Measurements from ENCODE around the gene VSTM2B. TPM values are rescaled to one million over a fixed set of nuclear protein-coding genes. Genes with fewer than 3 reads are reported as not detected.

Gene VSTM2B
- not detected for total RNA-seq

- peaks cover 73 to 86% (median 84%) of the 10 kb centered on the region in 3 donors for H3K27me3 ChIP-seq (ENCODE audit: control insufficient read depth in 3 of 3, insufficient read depth in 3 of 3, low read length in 3 of 3)
Measured at GRCh38 chr19:29525901-29526729, at the start of gene VSTM2B. VSTM2B (plus strand) TSS chr19:29525994; CDS start chr19:29526584, 590 bp downstream.

GRCh38 chr19:29476528-29476927, 49.3 kb upstream of the VSTM2B start:
- peaks cover 0 to 8% (median 5%) of the 10 kb centered on the region in 3 donors for H3K27me3 ChIP-seq (ENCODE audit: control insufficient read depth in 3 of 3, insufficient read depth in 3 of 3, low read length in 3 of 3)

More at GRCh38 chr19:29525901-29526729, at the start of gene VSTM2B:
- Histone ChIP-seq H3K4me3 (ENCODE audit: low read length in 3 of 3) (no peak within 1 kb of the TSS), H3K9ac (ENCODE audit: low read depth in 1 of 3, low read length in 3 of 3) (no peak within 1 kb of the TSS), H3K4me1 (ENCODE audit: control insufficient read depth in 3 of 3, insufficient read depth in 3 of 3, low read length in 3 of 3) (peaks cover 0 to 27% (median 20%) of the 10 kb centered on the region in 3 donors), H3K36me3 (ENCODE audit: control insufficient read depth in 3 of 3, insufficient read depth in 3 of 3, low read length in 3 of 3) (no peaks in the 10 kb centered on the region), H3K9me3 (ENCODE audit: control insufficient read depth in 3 of 3, low read length in 3 of 3) (no peaks in the 10 kb centered on the region), H3K27ac (ENCODE audit: low read depth, low read length) (no peak within 1 kb of the TSS)

GRCh38 chr19:29477831-29478577, 47.8 kb upstream of the VSTM2B start:
- H3K4me1 ChIP-seq (ENCODE audit: control insufficient read depth in 3 of 3, insufficient read depth in 3 of 3, low read length in 3 of 3) = no peaks in the 10 kb centered on the region
- H3K27me3 ChIP-seq (ENCODE audit: control insufficient read depth in 3 of 3, insufficient read depth in 3 of 3, low read length in 3 of 3) = peaks cover 0 to 8% (median 5%) of the 10 kb centered on the region in 3 donors
- H3K27ac ChIP-seq (ENCODE audit: low read depth, low read length) = no peak overlapping the region
- peaks cover 0 to 6% (median 2%) of the 10 kb centered on the region in 3 donors for H3K9me3 ChIP-seq (ENCODE audit: control insufficient read depth in 3 of 3, low read length in 3 of 3)
- no peak overlapping the region for H3K4me3 ChIP-seq (ENCODE audit: low read length in 3 of 3)
- H3K36me3 ChIP-seq (ENCODE audit: control insufficient read depth in 3 of 3, insufficient read depth in 3 of 3, low read length in 3 of 3) = no peaks in the 10 kb centered on the region
- no peak overlapping the region for H3K9ac ChIP-seq (ENCODE audit: low read depth in 1 of 3, low read length in 3 of 3)

More at GRCh38 chr19:29476528-29476927, 49.3 kb upstream of the VSTM2B start:
- H3K27ac ChIP-seq (ENCODE audit: low read depth, low read length) = no peak overlapping the region
- no peak overlapping the region for H3K9ac ChIP-seq (ENCODE audit: low read depth in 1 of 3, low read length in 3 of 3)
- H3K4me3 ChIP-seq (ENCODE audit: low read length in 3 of 3) = no peak overlapping the region
- peaks cover 0 to 6% (median 2%) of the 10 kb centered on the region in 3 donors for H3K9me3 ChIP-seq (ENCODE audit: control insufficient read depth in 3 of 3, low read length in 3 of 3)
- no peaks in the 10 kb centered on the region for H3K36me3 ChIP-seq (ENCODE audit: control insufficient read depth in 3 of 3, insufficient read depth in 3 of 3, low read length in 3 of 3)
- H3K4me1 ChIP-seq (ENCODE audit: control insufficient read depth in 3 of 3, insufficient read depth in 3 of 3, low read length in 3 of 3) = no peaks in the 10 kb centered on the region

- H3K27me3 ChIP-seq (ENCODE audit: control insufficient read depth in 3 of 3, insufficient read depth in 3 of 3, low read length in 3 of 3) = peaks cover 0 to 8% (median 5%) of the 10 kb centered on the region in 3 donors
- H3K9me3 ChIP-seq (ENCODE audit: control insufficient read depth in 3 of 3, low read length in 3 of 3) = peaks cover 0 to 6% (median 2%) of the 10 kb centered on the region in 3 donors
- H3K4me1 ChIP-seq (ENCODE audit: control insufficient read depth in 3 of 3, insufficient read depth in 3 of 3, low read length in 3 of 3) = no peaks in the 10 kb centered on the region
- H3K27ac ChIP-seq (ENCODE audit: low read depth, low read length) = no peak overlapping the region
- no peak overlapping the region for H3K9ac ChIP-seq (ENCODE audit: low read depth in 1 of 3, low read length in 3 of 3)
- no peaks in the 10 kb centered on the region for H3K36me3 ChIP-seq (ENCODE audit: control insufficient read depth in 3 of 3, insufficient read depth in 3 of 3, low read length in 3 of 3)
- H3K4me3 ChIP-seq (ENCODE audit: low read length in 3 of 3) = no peak overlapping the region
Measured at GRCh38 chr19:29478578-29479565, 46.9 kb upstream of the VSTM2B start.

- Histone ChIP-seq H3K27ac (ENCODE audit: low read depth, low read length) (no peak overlapping the region), H3K9me3 (ENCODE audit: control insufficient read depth in 3 of 3, low read length in 3 of 3) (peaks cover 0 to 6% (median 2%) of the 10 kb centered on the region in 3 donors), H3K4me1 (ENCODE audit: control insufficient read depth in 3 of 3, insufficient read depth in 3 of 3, low read length in 3 of 3) (no peaks in the 10 kb centered on the region), H3K4me3 (ENCODE audit: low read length in 3 of 3) (no peak overlapping the region), H3K9ac (ENCODE audit: low read depth in 1 of 3, low read length in 3 of 3) (no peak overlapping the region), H3K27me3 (ENCODE audit: control insufficient read depth in 3 of 3, insufficient read depth in 3 of 3, low read length in 3 of 3) (peaks cover 0 to 14% (median 6%) of the 10 kb centered on the region in 3 donors), H3K36me3 (ENCODE audit: control insufficient read depth in 3 of 3, insufficient read depth in 3 of 3, low read length in 3 of 3) (no peaks in the 10 kb centered on the region)
Measured at GRCh38 chr19:29479941-29480340, 45.9 kb upstream of the VSTM2B start.

- H3K36me3 ChIP-seq (ENCODE audit: control insufficient read depth in 3 of 3, insufficient read depth in 3 of 3, low read length in 3 of 3) = no peaks in the 10 kb centered on the region
- peaks cover 0 to 6% (median 2%) of the 10 kb centered on the region in 3 donors for H3K9me3 ChIP-seq (ENCODE audit: control insufficient read depth in 3 of 3, low read length in 3 of 3)
- H3K4me1 ChIP-seq (ENCODE audit: control insufficient read depth in 3 of 3, insufficient read depth in 3 of 3, low read length in 3 of 3) = no peaks in the 10 kb centered on the region
- H3K27ac ChIP-seq (ENCODE audit: low read depth, low read length) = no peak overlapping the region
- no peak overlapping the region for H3K9ac ChIP-seq (ENCODE audit: low read depth in 1 of 3, low read length in 3 of 3)
- H3K27me3 ChIP-seq (ENCODE audit: control insufficient read depth in 3 of 3, insufficient read depth in 3 of 3, low read length in 3 of 3) = peaks cover 0 to 20% (median 9%) of the 10 kb centered on the region in 3 donors
- H3K4me3 ChIP-seq (ENCODE audit: low read length in 3 of 3) = no peak overlapping the region
Measured at GRCh38 chr19:29480507-29480906, 45.3 kb upstream of the VSTM2B start.

GRCh38 chr19:29482855-29483640, 42.7 kb upstream of the VSTM2B start:
- no peak overlapping the region for H3K27ac ChIP-seq (ENCODE audit: low read depth, low read length)
- H3K4me1 ChIP-seq (ENCODE audit: control insufficient read depth in 3 of 3, insufficient read depth in 3 of 3, low read length in 3 of 3) = no peaks in the 10 kb centered on the region
- H3K4me3 ChIP-seq (ENCODE audit: low read length in 3 of 3) = no peak overlapping the region
- no peaks in the 10 kb centered on the region for H3K36me3 ChIP-seq (ENCODE audit: control insufficient read depth in 3 of 3, insufficient read depth in 3 of 3, low read length in 3 of 3)
- H3K9ac ChIP-seq (ENCODE audit: low read depth in 1 of 3, low read length in 3 of 3) = no peak overlapping the region
- H3K27me3 ChIP-seq (ENCODE audit: control insufficient read depth in 3 of 3, insufficient read depth in 3 of 3, low read length in 3 of 3) = peaks cover 0 to 14% (median 8%) of the 10 kb centered on the region in 3 donors
- peaks cover 0 to 6% (median 2%) of the 10 kb centered on the region in 3 donors for H3K9me3 ChIP-seq (ENCODE audit: control insufficient read depth in 3 of 3, low read length in 3 of 3)

GRCh38 chr19:29483641-29483920, 42.2 kb upstream of the VSTM2B start:
- no peaks in the 10 kb centered on the region for H3K4me1 ChIP-seq (ENCODE audit: control insufficient read depth in 3 of 3, insufficient read depth in 3 of 3, low read length in 3 of 3)
- H3K27ac ChIP-seq (ENCODE audit: low read depth, low read length) = no peak overlapping the region
- no peak overlapping the region for H3K9ac ChIP-seq (ENCODE audit: low read depth in 1 of 3, low read length in 3 of 3)
- peaks cover 0 to 14% (median 7%) of the 10 kb centered on the region in 3 donors for H3K27me3 ChIP-seq (ENCODE audit: control insufficient read depth in 3 of 3, insufficient read depth in 3 of 3, low read length in 3 of 3)
- H3K36me3 ChIP-seq (ENCODE audit: control insufficient read depth in 3 of 3, insufficient read depth in 3 of 3, low read length in 3 of 3) = no peaks in the 10 kb centered on the region
- peaks cover 0 to 6% (median 2%) of the 10 kb centered on the region in 3 donors for H3K9me3 ChIP-seq (ENCODE audit: control insufficient read depth in 3 of 3, low read length in 3 of 3)
- H3K4me3 ChIP-seq (ENCODE audit: low read length in 3 of 3) = no peak overlapping the region
